Measurements from ENCODE around the gene PAPSS2.

GRCh38 chr10:87658321-87658795, 1.3 kb upstream of the PAPSS2 start:
- TF ChIP-seq CTCF (conservative IDR thresholded peaks at IDR 0.05 in 1 of 2, IDR thresholded peaks at IDR 0.05 in 1 of 2; ENCODE audit: low read depth in 1 of 2, low read length in 2 of 2) (no peak), EZH2 (IDR thresholded peaks at IDR 0.05; ENCODE audit: low read length, missing control alignments) (no peak)
